Activated naive CD4-positive, alpha-beta T cell treated with anti-CD3 and anti-CD28 coated beads, Interleukin-2, amount 50 U/mL, for 24 hours (primary cell): ENCODE measurements around the gene MTR.

Source experiments
- H3K27ac Mint-ChIP-seq: one replicate; pipeline ENCODE4 v1.8.0; 2021; ENCODE audit warnings: mild to moderate bottlenecking, mixed read lengths
- H3K27me3 Mint-ChIP-seq: one replicate; pipeline ENCODE4 v1.8.0; 2021; ENCODE audit warnings: mixed read lengths
- H3K36me3 Mint-ChIP-seq: one replicate; pipeline ENCODE4 v1.8.0; 2021; ENCODE audit warnings: mixed read lengths
- H3K4me1 Mint-ChIP-seq: one replicate; pipeline ENCODE4 v1.8.0; 2021; ENCODE audit warnings: mixed read lengths
- H3K4me3 Mint-ChIP-seq: one replicate; pipeline ENCODE4 v1.8.0; 2021; ENCODE audit warnings: mild to moderate bottlenecking, mixed read lengths
- H3K9me3 Mint-ChIP-seq: one replicate; pipeline ENCODE4 v1.8.0; 2021; ENCODE audit warnings: mixed read lengths

The MTR gene

GRCh38 chr1:236953151-236953700 is 158.1 kb downstream of the MTR start:
- Mint-ChIP-seq H3K27me3 (peaks cover 11% of the 10 kb centered on the region), H3K4me1 (no peaks in the 10 kb centered on the region), H3K27ac (no peak overlapping the region), H3K4me3 (no peak overlapping the region), H3K36me3 (no peaks in the 10 kb centered on the region), H3K9me3 (no peaks in the 10 kb centered on the region)
